ENCODE measurements around the gene EIF3M.

DNA sequence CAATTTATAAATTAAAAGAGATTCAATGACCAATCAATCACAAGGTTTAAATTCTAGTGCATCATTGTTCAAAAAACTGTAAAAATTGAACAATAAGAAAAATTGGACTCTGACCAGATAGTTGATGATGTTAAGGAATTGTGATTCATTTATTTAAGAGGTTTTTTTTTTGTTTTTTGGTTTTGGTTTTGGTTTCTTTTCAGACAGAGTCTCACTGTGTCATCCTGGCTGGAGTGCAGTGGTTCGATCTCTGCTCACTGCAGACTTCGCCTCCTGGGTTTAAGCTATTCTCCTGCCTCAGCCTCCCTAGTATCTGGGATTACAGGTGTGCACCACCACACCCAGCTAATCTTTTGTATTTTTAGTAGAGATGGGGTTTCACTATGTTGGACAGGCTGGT, 17.1 kb upstream of the EIF3M start:
- TF ChIP-seq, protein P1, sequence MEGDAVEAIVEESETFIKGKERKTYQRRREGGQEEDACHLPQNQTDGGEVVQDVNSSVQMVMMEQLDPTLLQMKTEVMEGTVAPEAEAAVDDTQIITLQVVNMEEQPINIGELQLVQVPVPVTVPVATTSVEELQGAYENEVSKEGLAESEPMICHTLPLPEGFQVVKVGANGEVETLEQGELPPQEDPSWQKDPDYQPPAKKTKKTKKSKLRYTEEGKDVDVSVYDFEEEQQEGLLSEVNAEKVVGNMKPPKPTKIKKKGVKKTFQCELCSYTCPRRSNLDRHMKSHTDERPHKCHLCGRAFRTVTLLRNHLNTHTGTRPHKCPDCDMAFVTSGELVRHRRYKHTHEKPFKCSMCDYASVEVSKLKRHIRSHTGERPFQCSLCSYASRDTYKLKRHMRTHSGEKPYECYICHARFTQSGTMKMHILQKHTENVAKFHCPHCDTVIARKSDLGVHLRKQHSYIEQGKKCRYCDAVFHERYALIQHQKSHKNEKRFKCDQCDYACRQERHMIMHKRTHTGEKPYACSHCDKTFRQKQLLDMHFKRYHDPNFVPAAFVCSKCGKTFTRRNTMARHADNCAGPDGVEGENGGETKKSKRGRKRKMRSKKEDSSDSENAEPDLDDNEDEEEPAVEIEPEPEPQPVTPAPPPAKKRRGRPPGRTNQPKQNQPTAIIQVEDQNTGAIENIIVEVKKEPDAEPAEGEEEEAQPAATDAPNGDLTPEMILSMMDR (IDR thresholded peaks at IDR 0.05; ENCODE audit: borderline replicate concordance, extremely low read depth, low read length, poor library complexity, severe bottlenecking), result no peak
- TF ChIP-seq EZH2 (IDR thresholded peaks at IDR 0.05; ENCODE audit: borderline replicate concordance, low read depth, low read length, severe bottlenecking), result no peak
